ENCODE data around the gene EVX1.

Gene EVX1

DNA sequence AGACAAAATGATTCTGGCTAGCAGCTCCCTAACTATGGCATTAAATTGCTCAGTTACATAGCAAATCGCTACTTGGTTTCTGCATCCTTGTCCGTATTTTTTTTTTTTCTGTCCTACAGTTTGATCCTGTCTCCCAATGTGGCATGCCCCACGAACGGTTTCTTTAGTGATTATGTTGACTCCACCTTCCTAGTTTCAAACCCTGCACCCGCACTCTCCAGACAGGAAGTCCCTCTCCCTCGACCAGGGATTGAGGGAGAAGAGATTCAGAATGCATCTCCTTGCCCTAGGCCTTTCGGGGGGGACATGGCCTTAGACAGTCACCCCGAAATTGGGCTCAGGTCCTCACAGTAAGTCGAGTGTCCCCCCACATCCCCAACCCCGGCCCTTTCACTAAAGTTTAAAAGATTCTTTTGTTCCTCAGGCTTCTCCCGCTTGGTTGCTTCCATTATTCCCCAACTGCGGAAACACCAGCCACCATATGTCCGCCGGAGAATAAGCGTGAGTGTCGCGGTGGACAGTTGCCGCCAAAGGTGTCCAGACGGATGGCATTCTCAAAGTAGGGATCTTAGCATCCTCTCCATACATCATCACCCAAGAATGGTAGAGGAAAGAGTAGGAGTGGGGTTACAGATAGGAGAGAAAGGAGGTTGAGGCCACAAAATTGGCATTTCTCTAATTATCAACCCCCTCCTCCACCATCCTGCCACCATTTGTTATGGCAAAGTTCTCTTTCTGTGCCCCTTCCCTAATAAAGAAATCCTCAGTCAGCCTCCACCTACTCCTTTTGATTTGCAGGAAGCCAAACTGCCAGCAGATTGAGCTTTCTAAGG, 7.3 kb downstream of the EVX1 start:
- no peak for DNase-seq (ENCODE audit: low read depth, low spot score)

DNA sequence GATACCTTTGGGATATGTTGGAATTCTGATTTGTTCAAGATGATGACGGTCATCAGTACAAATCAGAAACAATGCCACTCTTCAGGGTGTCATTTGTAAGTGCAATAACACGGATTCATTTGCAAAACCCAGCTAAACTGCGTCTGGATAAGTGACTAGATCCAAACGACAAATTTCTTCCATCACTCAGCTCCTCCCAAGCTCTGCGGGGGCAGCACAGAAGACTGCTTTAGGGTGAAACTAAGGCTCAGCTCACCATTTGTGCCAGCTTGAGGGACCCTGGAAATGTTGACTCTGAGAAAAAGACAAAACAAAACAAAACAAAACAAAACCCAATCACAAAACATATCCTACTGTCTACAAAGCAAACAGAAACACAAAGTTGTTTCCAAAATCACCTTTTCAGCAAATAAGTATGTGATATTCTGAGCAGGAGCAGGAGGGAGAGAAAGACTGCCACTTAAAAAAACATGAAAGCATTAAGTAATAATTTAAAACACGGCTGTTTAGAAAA, 8.0 kb downstream of the EVX1 start:
- DNase-seq (ENCODE audit: low read depth, low spot score) = no peak

DNA sequence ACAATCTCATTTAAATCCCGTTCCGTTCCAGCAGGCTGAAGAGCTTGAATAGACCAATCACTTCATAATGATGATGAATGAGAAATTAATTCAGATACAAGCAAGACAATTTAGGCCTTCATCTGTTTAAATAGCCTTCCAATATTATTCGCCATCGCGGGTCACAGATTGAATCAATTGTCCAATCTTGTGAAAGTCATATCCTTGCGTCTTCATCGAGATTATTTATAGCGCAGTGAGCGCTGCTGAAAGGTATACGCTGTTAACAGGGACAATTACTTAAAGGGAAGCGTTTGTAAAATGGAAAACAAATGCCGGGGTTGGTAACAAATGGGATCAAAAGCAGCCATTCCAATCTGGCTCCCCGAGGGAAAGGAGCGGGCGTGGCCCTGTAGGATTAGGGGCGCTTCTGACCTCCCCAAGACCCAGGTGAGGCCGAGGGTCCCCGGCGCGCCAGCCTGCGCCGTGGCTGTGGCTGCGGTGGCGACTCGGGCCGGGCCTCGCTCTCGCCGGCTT, 8.6 kb downstream of the EVX1 start:
- DNase-seq (ENCODE audit: low read depth, low spot score) = no peak

DNA sequence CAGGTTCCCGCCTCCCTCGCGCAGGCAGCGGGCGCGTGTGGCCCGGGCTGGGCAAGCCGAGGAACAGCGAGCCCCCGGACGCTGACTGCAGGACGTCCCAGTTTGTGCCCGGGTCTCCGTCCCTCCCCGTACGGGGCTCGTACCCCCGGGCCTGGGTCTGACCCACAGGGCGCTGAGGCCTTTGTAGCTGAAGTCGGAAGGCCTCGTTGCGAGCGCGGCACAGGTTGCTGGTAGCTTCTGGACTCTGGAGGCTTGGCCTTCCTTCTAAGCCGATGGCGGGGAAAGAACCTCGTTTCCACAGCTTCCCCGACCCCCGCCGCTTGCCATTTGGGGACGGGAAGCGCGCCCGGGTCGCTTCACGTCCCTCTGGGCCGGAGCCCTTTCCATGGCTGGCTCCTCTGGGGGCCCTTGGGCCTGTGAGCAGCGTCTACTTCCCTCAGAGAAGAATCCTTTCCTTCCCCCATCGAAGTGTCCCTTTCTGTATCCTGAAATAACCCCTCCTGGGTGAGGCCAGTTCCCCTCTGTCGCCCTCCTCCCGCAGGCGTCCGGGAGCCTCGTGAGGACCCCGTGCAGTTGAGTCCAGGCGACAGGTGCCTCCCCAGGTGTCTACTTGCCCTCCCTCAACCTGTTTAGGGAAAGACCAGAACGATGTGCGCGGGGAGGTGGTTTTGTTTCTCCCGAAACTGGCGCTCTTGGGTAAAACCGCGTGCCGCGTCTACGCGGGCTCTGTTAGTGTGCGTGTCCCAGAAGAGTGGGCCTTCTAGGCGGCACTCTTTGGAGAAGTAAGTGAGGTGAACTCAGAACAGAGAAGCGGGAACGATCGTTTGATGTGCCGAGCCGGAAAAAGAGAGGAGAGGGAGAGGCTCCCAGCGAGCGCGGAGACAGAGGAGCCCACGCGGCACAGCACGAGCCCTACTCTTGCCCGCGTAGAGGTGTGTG, 9.3 kb downstream of the EVX1 start:
- no peak for DNase-seq (ENCODE audit: low read depth, low spot score)

DNA sequence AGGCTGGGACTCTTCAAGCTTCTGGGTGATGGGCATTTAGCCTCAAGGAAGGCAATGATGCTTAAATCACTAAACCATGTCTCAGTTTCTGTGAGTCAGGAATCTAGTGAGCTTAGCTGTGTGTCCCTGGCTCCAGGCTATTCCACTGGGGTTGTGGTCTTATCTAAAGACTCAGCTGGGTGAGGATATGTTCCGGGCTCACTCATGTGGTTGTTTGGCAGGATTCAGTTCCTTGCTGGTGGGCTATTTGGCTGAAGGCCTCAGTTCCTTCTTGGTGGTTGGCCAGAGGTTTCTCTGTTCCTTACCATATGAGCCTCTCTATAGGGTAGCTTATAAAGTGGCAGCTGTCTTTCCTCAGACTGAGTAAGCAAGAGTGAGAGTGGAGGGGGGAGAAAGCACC, 12.0 kb downstream of the EVX1 start:
- DNase-seq (ENCODE audit: low read depth, low spot score) = no peak

DNA sequence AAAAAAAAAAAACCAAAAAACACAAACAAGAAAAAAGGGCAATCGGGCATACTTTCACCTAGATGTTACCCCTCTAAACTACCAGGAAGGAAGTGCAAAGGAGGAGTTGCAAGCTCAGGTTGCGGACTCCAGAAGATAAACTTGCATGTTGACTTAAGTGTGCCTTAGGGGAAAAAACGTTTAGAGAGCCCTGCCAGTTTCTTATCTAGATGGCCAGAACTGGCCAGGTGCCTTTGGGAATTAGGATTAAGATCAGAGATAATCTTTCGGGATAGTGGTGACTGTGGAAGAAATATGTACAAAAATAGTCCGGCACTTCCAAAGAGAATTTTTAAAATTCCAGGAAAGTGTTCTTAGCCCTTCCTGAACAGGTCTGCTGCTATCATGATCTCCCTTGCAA, 17.6 kb downstream of the EVX1 start:
- no peak for DNase-seq (ENCODE audit: low read depth, low spot score)

DNA sequence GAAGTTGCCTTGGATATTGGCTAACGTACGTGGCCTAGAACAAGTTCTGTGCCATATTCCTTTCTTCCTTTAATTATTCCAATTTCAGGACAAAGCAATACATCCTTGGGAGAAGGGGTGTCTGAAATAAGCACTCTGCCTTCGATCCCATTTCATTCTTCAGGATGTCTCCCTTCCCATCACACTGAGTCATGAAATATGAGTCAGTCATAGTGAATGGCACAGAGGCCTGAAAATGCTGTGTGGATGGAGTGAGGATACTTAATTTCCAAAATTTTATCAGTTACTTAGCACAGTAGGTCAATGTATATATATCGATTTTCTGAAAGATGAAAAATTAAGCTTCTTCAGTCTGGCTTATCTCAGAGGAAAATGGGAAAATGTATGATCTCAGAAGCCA, 19.5 kb downstream of the EVX1 start:
- no peak for DNase-seq (ENCODE audit: low read depth, low spot score)

DNA sequence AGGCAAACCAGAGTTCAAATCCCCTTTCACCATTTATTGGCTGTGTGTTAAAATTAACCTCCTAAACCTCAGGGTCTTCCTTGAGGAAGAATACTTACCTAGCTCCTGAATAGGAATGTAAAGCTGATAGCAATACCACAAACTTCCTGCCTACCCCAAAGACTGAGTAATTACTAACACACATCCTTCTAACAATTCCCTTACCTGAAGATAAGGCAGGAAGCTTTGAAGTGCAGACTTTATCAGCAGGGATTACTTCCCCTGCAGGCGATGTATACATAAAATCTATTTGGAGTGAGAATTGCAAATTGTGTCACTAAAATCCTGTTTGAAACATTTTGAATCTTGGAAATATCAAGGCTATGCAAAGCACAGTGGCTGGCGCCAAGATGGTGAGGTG, 21.2 kb downstream of the EVX1 start:
- DNase-seq (ENCODE audit: low read depth, low spot score) = no peak

DNA sequence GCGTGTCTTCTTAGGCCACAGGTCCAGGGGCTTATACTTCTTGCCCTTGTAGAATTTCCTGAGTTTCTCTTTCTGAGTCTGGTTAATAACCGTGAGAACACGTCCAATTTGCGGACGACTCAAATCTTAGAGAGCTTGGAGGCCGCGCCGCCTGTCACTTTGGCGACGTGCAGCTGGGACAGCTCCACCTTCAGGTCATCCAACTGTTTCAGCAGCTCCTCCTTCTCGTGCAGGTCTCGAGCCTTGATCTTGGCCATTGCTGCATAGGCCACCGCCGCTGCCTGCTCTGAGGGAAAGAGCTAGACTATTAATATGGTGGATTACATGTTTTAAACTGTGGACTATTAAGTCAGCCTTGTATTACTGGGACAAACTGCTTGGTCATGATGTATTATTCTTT, 26.9 kb downstream of the EVX1 start:
- DNase-seq (ENCODE audit: low read depth, low spot score) = no peak

DNA sequence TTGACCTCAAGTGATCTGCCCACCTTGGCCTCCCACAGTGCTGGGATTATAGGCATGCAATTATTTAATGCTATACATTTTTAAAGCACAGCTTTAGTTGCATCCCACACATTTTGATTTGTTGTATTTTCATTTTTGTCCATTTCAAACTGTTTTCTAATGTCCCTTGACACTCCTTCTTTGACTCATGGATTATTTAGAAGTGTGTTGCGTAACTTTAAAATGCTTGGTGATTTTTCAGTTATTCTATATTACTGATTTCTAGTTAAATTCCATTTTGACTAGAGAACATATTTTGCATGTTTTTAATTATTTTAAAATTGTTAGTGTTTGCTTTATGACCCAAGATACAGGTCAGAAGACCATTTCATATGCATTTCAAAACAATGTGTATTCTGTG, 28.8 kb downstream of the EVX1 start:
- DNase-seq (ENCODE audit: low read depth, low spot score) = no peak

DNA sequence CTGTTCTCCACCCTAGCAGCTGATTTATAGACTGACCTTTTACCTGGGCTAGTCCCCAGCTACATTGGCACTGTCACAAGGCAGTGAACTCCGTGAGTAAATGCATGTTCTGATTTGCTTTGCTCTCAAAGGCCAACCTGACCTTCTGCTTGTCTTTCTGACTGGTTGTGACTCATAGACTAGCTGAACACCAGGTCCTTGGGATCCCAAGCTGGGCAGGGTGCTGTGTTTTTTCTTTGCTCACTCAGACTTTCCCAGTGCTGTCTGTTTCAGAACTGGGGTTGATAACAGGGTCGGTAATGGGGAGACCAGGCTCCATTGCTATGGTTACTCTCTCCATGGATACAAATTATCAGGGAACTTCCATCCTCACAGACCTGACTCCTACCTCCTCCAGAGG, 35.0 kb downstream of the EVX1 start:
- DNase-seq (ENCODE audit: low read depth, low spot score) = no peak

DNA sequence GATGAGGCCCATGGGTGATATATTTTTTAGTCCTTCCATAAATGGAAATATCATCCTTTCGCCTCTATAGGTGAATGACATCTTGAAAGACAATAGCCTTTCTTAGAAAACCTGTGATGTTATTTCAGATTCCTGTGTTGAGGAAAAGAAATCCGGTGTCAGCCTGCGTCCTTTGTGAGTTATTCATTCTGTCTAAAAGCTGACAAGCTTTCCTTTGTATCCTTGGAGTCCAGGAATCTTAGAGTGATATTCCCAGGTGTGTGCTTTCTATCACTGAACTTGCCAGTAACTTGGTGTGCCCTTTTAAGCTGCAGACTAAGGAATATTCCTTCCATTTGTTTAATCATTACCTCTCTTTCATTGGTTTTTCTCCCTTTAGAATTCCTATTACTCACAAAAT, 41.0 kb downstream of the EVX1 start:
- DNase-seq (ENCODE audit: low read depth, low spot score) = no peak

DNA sequence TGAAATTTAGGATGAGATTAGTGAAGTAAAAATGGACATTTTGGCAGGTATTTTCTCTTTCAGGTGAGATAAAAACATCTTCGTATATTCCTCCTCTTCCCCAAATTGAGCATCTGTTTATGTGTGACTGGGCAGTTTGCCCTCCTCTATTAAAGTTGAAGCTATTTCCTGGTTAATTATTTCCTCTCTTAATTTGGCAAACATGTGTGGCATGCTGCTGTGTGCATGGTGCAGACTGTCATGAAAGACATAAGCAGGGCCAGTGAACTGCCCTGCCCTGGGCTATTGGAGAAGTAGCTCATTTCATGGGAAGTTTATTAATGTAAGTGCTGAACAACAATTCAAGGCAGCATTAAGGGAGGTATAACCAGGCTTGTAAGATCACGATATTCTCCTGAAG, 52.6 kb downstream of the EVX1 start:
- no peak for DNase-seq (ENCODE audit: low read depth, low spot score)

DNA sequence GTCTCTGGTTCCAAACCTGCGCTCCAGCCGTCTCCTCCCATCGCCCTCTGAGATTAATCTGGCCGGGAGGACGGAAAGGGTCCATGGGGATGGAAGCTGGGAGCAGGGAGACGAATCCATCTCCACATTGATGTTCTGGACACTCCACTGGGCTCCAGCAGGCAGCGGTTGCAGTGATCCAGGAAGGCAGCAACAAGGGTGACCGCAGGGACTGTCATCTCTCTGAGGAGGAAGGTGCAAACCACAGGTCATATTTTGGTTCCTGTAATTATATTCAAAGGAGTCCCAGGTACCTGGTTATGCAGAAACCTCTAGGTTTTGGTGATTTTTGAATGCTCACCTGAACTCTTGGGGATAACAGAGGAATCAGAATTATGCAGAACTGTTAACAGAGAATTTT, 54.8 kb downstream of the EVX1 start:
- DNase-seq (ENCODE audit: low read depth, low spot score) = no peak
